ENCODE data around the gene TIAM1. TPM values are rescaled to one million over a fixed set of nuclear protein-coding genes. Genes with fewer than 3 reads are reported as not detected.

The TIAM1 gene
- total and polyA plus RNA-seq, 2 experiments from 2014 or later, result 9.2 to 9.6 TPM

- H3K27me3 ChIP-seq, result no peaks in the 10 kb centered on the region
- no peak for TF ChIP-seq CTCF (IDR thresholded peaks at IDR 0.05; ENCODE audit: low read depth, low read length)
- H3K9me3 ChIP-seq (ENCODE audit: low read depth), result no peaks in the 10 kb centered on the region
- no peak overlapping the region for H3K27ac ChIP-seq
- no peaks in the 10 kb centered on the region for H3K36me3 ChIP-seq
- no peak overlapping the region for H3K4me3 ChIP-seq
- H3K4me1 ChIP-seq (ENCODE audit: low read depth), result no peaks in the 10 kb centered on the region
- DNase-seq (ENCODE audit: low read depth in 1 of 2, low spot score in 1 of 2), result no peak
Observed at GRCh38 chr21:31334648-31335121, 9.4 kb downstream of the TIAM1 start.

GRCh38 chr21:31332525-31332924 lies 11.5 kb downstream of the TIAM1 start:
- Histone ChIP-seq H3K36me3 (no peaks in the 10 kb centered on the region), H3K27ac (no peak overlapping the region), H3K4me3 (no peak overlapping the region), H3K27me3 (no peaks in the 10 kb centered on the region), H3K9me3 (ENCODE audit: low read depth) (no peaks in the 10 kb centered on the region), H3K4me1 (ENCODE audit: low read depth) (no peaks in the 10 kb centered on the region)
- DNase-seq (ENCODE audit: low read depth in 1 of 2, low spot score in 1 of 2), result no peak
- TF ChIP-seq CTCF (IDR thresholded peaks at IDR 0.05; ENCODE audit: low read depth, low read length), result no peak

- no peaks in the 10 kb centered on the region for H3K9me3 ChIP-seq (ENCODE audit: low read depth)
- H3K4me3 ChIP-seq, result no peak overlapping the region
- H3K36me3 ChIP-seq, result no peaks in the 10 kb centered on the region
- no peak for TF ChIP-seq CTCF (IDR thresholded peaks at IDR 0.05; ENCODE audit: low read depth, low read length)
- no peaks in the 10 kb centered on the region for H3K27me3 ChIP-seq
- no peaks in the 10 kb centered on the region for H3K4me1 ChIP-seq (ENCODE audit: low read depth)
- DNase-seq (ENCODE audit: low read depth in 1 of 2, low spot score in 1 of 2), result no peak
- no peak overlapping the region for H3K27ac ChIP-seq
Observed at GRCh38 chr21:31331231-31331630, 12.8 kb downstream of the TIAM1 start.

DNA sequence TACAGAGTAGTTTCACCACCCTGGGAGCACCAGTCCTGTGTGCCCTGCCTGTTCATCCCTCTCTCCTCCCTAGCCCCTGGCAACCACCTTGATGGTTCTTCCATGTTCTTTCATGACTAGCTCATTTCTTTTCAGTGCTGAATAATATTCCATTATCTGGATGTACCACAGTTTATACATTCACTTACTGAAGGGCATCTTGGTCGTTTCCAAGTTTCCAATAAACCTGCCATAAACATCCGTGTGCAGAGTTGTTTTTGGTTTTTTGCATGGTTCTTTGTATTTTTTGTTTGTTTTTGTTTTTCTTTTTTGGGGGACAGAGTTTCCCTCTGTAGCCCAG lies 13.9 kb downstream of the TIAM1 start:
- Histone ChIP-seq H3K9me3 (ENCODE audit: low read depth) (no peaks in the 10 kb centered on the region), H3K27me3 (no peaks in the 10 kb centered on the region), H3K4me3 (no peak overlapping the region), H3K27ac (no peak overlapping the region), H3K36me3 (no peaks in the 10 kb centered on the region), H3K4me1 (ENCODE audit: low read depth) (no peaks in the 10 kb centered on the region)
- DNase-seq (ENCODE audit: low read depth in 1 of 2, low spot score in 1 of 2), result no peak
- TF ChIP-seq CTCF (IDR thresholded peaks at IDR 0.05; ENCODE audit: low read depth, low read length), result no peak

DNA sequence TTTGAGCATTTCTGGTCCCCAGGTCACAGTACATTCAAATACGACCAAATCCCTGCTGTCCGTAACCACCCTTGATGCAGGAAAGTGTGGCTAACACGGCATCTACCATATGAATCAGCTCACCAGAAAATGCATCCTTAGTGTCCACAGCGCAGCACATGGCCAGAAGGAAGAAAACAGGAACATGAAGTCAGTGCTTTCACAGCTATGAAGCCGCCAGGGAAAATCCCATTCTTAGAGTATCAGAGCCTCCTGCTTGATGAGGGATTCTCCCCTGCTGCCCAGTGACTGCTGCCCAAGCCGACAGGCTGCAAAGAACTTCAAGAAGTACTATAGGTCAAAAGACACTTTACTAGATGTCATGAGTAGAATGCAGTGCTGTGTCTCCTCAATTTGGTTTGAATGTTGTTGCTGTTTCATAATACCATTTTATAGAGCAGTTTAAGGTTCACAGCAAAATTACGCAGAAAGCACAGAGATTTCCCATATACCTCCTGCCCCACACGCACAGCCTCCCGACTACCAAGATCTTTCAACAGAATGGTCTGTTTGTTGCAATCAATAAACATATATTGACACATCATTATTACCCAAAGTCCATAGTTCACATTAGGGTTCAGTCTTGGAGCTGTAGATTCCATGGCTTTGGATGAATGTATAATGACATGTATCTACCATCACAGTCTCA lies 14.5 kb downstream of the TIAM1 start:
- Histone ChIP-seq H3K9me3 (ENCODE audit: low read depth) (no peaks in the 10 kb centered on the region), H3K4me1 (ENCODE audit: low read depth) (no peaks in the 10 kb centered on the region), H3K27ac (no peak overlapping the region), H3K4me3 (no peak overlapping the region), H3K36me3 (no peaks in the 10 kb centered on the region), H3K27me3 (no peaks in the 10 kb centered on the region)
- DNase-seq (ENCODE audit: low read depth in 1 of 2, low spot score in 1 of 2), result no peak
- no peak for TF ChIP-seq CTCF (IDR thresholded peaks at IDR 0.05; ENCODE audit: low read depth, low read length)

Data from cardiac muscle cell (in vitro differentiated cells and primary cell).